Neural cell (in vitro differentiated cells): ENCODE results near the gene APOC1.

Source experiments
- EP300 ChIP-seq: fragments of 450-650 bp; conservative IDR thresholded peaks from 2 replicates; pipeline ENCODE4 v1.6.1; 2014; ENCODE audit warnings: antibody characterized with exemption, mild to moderate bottlenecking, moderate library complexity; ENCODE audit not compliant: poor library complexity, severe bottlenecking
- EZH2 ChIP-seq: fragments of 200-600, 300-800 bp; shearing (Covaris generic), sonication (generic); IDR thresholded peaks from 2 replicates; pipeline ENCODE4 v1.6.1; 2014; ENCODE audit warnings: antibody characterized with exemption, low read length, borderline replicate concordance, mild to moderate bottlenecking; ENCODE audit not compliant: insufficient read depth, poor library complexity, severe bottlenecking
- MXI1 ChIP-seq: fragments of 450-650 bp; conservative IDR thresholded peaks from 2 replicates; pipeline ENCODE4 v1.6.1; 2014; ENCODE audit warnings: antibody characterized with exemption, mild to moderate bottlenecking; ENCODE audit not compliant: poor library complexity, severe bottlenecking
- POLR2AphosphoS5 ChIP-seq: IDR thresholded peaks from 2 replicates; pipeline ENCODE4 v1.6.1; 2012
- RAD21 ChIP-seq: fragments of 450-650 bp; conservative IDR thresholded peaks from 2 replicates; pipeline ENCODE4 v1.6.1; 2014; ENCODE audit warnings: antibody characterized with exemption, mild to moderate bottlenecking, moderate library complexity
- REST ChIP-seq: IDR thresholded peaks from 2 replicates; pipeline ENCODE4 v1.6.1; 2012; ENCODE audit warnings: borderline replicate concordance
- SMC3 ChIP-seq: fragments of 450-650 bp; conservative IDR thresholded peaks from 2 replicates; pipeline ENCODE4 v1.6.1; 2014; ENCODE audit warnings: antibody characterized with exemption, mild to moderate bottlenecking, moderate library complexity; ENCODE audit not compliant: poor library complexity
- TAF1 ChIP-seq: IDR thresholded peaks from 2 replicates; pipeline ENCODE4 v1.6.1; 2012; ENCODE audit warnings: low read depth
- TF ChIP-seq, protein P1 (sequence below): fragments of 450-650 bp; IDR thresholded peaks from 2 replicates; pipeline ENCODE4 v1.5.1; 2014; ENCODE audit warnings: antibody characterized with exemption, mild to moderate bottlenecking, moderate library complexity; ENCODE audit not compliant: poor library complexity, severe bottlenecking

DNA sequence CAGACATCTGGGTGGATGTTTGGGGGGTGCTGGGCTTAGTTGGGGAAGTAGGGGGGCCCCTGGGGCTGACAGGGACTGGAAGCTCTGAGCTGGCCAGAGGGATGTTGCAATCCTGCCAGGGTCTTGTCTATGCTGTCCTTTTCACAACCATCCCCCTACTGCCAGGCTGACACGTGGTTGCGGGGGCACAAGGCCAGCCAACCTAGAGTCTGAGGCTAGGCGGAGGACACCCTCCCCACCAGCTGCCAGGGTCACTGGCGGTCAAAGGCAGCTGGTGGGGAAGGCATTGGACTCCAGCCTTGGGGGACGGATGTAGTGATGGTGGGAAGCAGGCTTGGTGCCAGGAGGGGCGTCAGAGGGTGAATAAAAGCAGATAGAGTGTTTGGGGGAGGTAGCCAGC, 1.6 kb upstream of the APOC1 start:
- no peak for TF ChIP-seq REST
- TF ChIP-seq, protein P1, sequence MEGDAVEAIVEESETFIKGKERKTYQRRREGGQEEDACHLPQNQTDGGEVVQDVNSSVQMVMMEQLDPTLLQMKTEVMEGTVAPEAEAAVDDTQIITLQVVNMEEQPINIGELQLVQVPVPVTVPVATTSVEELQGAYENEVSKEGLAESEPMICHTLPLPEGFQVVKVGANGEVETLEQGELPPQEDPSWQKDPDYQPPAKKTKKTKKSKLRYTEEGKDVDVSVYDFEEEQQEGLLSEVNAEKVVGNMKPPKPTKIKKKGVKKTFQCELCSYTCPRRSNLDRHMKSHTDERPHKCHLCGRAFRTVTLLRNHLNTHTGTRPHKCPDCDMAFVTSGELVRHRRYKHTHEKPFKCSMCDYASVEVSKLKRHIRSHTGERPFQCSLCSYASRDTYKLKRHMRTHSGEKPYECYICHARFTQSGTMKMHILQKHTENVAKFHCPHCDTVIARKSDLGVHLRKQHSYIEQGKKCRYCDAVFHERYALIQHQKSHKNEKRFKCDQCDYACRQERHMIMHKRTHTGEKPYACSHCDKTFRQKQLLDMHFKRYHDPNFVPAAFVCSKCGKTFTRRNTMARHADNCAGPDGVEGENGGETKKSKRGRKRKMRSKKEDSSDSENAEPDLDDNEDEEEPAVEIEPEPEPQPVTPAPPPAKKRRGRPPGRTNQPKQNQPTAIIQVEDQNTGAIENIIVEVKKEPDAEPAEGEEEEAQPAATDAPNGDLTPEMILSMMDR: no peak
- TF ChIP-seq TAF1: no peak
- no peak for TF ChIP-seq MXI1
- TF ChIP-seq EP300: no peak
- TF ChIP-seq POLR2AphosphoS5: no peak
- TF ChIP-seq EZH2: no peak
- TF ChIP-seq RAD21: no peak
- TF ChIP-seq SMC3: no peak
